Measurements from ENCODE around the gene SH3RF1. TPM values are rescaled to one million over a fixed set of nuclear protein-coding genes. Genes with fewer than 3 reads are reported as not detected.

Gene SH3RF1
- total and polyA plus RNA-seq, 10 of the 15 experiments (the other 5 are each of a cell fraction or from before 2014, with no cell fraction given), result 4.5 to 22.5 (median 10.4) TPM

- TF ChIP-seq E2F8 (IDR thresholded peaks at IDR 0.05; ENCODE audit: low read depth, partially characterized antibody) (no peak), SIN3A (IDR thresholded peaks at IDR 0.05; ENCODE audit: low read depth, low read length) (no peak), EP300 (IDR thresholded peaks at IDR 0.05; ENCODE audit: borderline replicate concordance in 1 of 2, control insufficient read depth in 1 of 2, low read depth in 2 of 2, low read length in 2 of 2) (no peak)
- TF ChIP-seq, protein P1, sequence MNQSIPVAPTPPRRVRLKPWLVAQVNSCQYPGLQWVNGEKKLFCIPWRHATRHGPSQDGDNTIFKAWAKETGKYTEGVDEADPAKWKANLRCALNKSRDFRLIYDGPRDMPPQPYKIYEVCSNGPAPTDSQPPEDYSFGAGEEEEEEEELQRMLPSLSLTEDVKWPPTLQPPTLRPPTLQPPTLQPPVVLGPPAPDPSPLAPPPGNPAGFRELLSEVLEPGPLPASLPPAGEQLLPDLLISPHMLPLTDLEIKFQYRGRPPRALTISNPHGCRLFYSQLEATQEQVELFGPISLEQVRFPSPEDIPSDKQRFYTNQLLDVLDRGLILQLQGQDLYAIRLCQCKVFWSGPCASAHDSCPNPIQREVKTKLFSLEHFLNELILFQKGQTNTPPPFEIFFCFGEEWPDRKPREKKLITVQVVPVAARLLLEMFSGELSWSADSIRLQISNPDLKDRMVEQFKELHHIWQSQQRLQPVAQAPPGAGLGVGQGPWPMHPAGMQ (IDR thresholded peaks at IDR 0.05; ENCODE audit: borderline replicate concordance), result no peak
- TF ChIP-seq, protein P2, sequence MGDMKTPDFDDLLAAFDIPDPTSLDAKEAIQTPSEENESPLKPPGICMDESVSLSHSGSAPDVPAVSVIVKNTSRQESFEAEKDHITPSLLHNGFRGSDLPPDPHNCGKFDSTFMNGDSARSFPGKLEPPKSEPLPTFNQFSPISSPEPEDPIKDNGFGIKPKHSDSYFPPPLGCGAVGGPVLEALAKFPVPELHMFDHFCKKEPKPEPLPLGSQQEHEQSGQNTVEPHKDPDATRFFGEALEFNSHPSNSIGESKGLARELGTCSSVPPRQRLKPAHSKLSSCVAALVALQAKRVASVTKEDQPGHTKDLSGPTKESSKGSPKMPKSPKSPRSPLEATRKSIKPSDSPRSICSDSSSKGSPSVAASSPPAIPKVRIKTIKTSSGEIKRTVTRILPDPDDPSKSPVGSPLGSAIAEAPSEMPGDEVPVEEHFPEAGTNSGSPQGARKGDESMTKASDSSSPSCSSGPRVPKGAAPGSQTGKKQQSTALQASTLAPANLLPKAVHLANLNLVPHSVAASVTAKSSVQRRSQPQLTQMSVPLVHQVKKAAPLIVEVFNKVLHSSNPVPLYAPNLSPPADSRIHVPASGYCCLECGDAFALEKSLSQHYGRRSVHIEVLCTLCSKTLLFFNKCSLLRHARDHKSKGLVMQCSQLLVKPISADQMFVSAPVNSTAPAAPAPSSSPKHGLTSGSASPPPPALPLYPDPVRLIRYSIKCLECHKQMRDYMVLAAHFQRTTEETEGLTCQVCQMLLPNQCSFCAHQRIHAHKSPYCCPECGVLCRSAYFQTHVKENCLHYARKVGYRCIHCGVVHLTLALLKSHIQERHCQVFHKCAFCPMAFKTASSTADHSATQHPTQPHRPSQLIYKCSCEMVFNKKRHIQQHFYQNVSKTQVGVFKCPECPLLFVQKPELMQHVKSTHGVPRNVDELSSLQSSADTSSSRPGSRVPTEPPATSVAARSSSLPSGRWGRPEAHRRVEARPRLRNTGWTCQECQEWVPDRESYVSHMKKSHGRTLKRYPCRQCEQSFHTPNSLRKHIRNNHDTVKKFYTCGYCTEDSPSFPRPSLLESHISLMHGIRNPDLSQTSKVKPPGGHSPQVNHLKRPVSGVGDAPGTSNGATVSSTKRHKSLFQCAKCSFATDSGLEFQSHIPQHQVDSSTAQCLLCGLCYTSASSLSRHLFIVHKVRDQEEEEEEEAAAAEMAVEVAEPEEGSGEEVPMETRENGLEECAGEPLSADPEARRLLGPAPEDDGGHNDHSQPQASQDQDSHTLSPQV (IDR thresholded peaks at IDR 0.05), result no peak
These were observed 171.6 kb downstream of the SH3RF1 start (continued) for GRCh38 chr4:169098969-169099690.

All from GM12878 (cell line).